Mesenchymal stem cell (in vitro differentiated cells and primary cell): ENCODE results near the gene CACNA1I.

Experiments used
- DNase-seq: peaks from one replicate; pipeline ENCODE4 v3.0.0-alpha.2; 2013
- H2AFZ ChIP-seq: one replicate; pipeline ENCODE4 v1.6.1; 2013; ENCODE audit warnings: low read depth, mild to moderate bottlenecking, control low read depth, inconsistent platforms, low read length, moderate library complexity
- H2AK5ac ChIP-seq: 2 replicates; pipeline ENCODE4 v1.6.1; 2013; ENCODE audit warnings: low read length, moderate library complexity, mild to moderate bottlenecking, inconsistent platforms; ENCODE audit not compliant: severe bottlenecking
- H2BK120ac ChIP-seq: one replicate; pipeline ENCODE4 v1.6.1; 2013; ENCODE audit warnings: low read depth, mild to moderate bottlenecking, inconsistent platforms, low read length, moderate library complexity
- H2BK12ac ChIP-seq, 2 experiments: one replicate each; pipeline ENCODE4 v1.6.1; 2013; ENCODE audit warnings: inconsistent platforms in 2 of 2, low read length in 2 of 2, mild to moderate bottlenecking in 2 of 2, moderate library complexity in 2 of 2, control low read depth in 1 of 2
- H2BK15ac ChIP-seq: one replicate; pipeline ENCODE4 v1.6.1; 2013; ENCODE audit warnings: mild to moderate bottlenecking, low read depth, inconsistent platforms; ENCODE audit not compliant: poor library complexity, severe bottlenecking
- H2BK5ac ChIP-seq: 2 replicates; pipeline ENCODE4 v1.6.1; 2013; ENCODE audit warnings: low read depth, mild to moderate bottlenecking, low read length, control low read depth, inconsistent platforms; ENCODE audit not compliant: poor library complexity, severe bottlenecking
- H3K14ac ChIP-seq, 2 experiments: one replicate each; pipeline ENCODE4 v1.6.1; 2013; ENCODE audit warnings: inconsistent platforms in 2 of 2, low read length in 2 of 2, control low read depth in 1 of 2, mild to moderate bottlenecking in 1 of 2, moderate library complexity in 1 of 2
- H3K18ac ChIP-seq, 2 experiments: one replicate each; pipeline ENCODE4 v1.6.1; 2013; ENCODE audit warnings: inconsistent platforms in 2 of 2, low read length in 2 of 2, control low read depth in 1 of 2, low read depth in 1 of 2, mild to moderate bottlenecking in 1 of 2
- H3K23ac ChIP-seq, 2 experiments: one replicate each; pipeline ENCODE4 v1.6.1; 2013; ENCODE audit warnings: inconsistent platforms in 2 of 2, low read length in 2 of 2, mild to moderate bottlenecking in 2 of 2, moderate library complexity in 2 of 2, control low read depth in 1 of 2
- H3K27ac ChIP-seq: 2 replicates; pipeline ENCODE4 v1.5.1; 2013; ENCODE audit warnings: mild to moderate bottlenecking, moderate library complexity, low read length, control low read depth, inconsistent platforms; ENCODE audit not compliant: poor library complexity, severe bottlenecking
- H3K27me3 ChIP-seq, 2 experiments: 2 replicates each; pipeline versions ENCODE4 v1.6.1 to v1.7.0; 2013; ENCODE audit warnings: low read length in 2 of 2, mild to moderate bottlenecking in 2 of 2, moderate library complexity in 2 of 2, control low read depth in 1 of 2, inconsistent platforms in 1 of 2; ENCODE audit not compliant: control insufficient read depth in 1 of 2, insufficient read depth in 1 of 2
- H3K36me3 ChIP-seq, 2 experiments: 2 replicates each; pipeline versions ENCODE4 v1.6.1 to v1.7.0; 2013; ENCODE audit warnings: low read length in 2 of 2, control low read depth in 1 of 2, inconsistent platforms in 1 of 2, low read depth in 1 of 2, mild to moderate bottlenecking in 1 of 2; ENCODE audit not compliant: insufficient read depth in 2 of 2, control insufficient read depth in 1 of 2
- H3K4ac ChIP-seq, 2 experiments: one replicate each; pipeline ENCODE4 v1.6.1; 2013; ENCODE audit warnings: inconsistent platforms in 2 of 2, low read length in 2 of 2, mild to moderate bottlenecking in 2 of 2, moderate library complexity in 2 of 2, control low read depth in 1 of 2, low read depth in 1 of 2
- H3K4me1 ChIP-seq: 2 replicates; pipeline ENCODE4 v1.6.1; 2013; ENCODE audit warnings: low read depth, low read length, control low read depth; ENCODE audit not compliant: control insufficient read depth, insufficient read depth
- H3K4me2 ChIP-seq: 2 replicates; pipeline ENCODE4 v1.6.1; 2013; ENCODE audit warnings: low read length, mild to moderate bottlenecking, inconsistent platforms; ENCODE audit not compliant: poor library complexity, severe bottlenecking
- H3K4me3 ChIP-seq, 2 experiments: 2 replicates each; pipeline versions ENCODE4 v1.5.1 to v1.7.0; 2013; ENCODE audit warnings: low read length in 2 of 2, mild to moderate bottlenecking in 2 of 2, control low read depth in 1 of 2, low read depth in 1 of 2; ENCODE audit not compliant: insufficient read depth in 1 of 2
- H3K79me1 ChIP-seq: replicated peaks from 2 replicates; pipeline ENCODE4 v1.6.1; 2013; ENCODE audit warnings: mild to moderate bottlenecking, control low read depth, low read length, inconsistent platforms; ENCODE audit not compliant: poor library complexity, severe bottlenecking
- H3K9ac ChIP-seq: 2 replicates; pipeline ENCODE4 v1.7.0; 2013; ENCODE audit warnings: mild to moderate bottlenecking, low read length, moderate library complexity
- H3K9me3 ChIP-seq: 2 replicates; pipeline ENCODE4 v1.7.0; 2013; ENCODE audit warnings: mild to moderate bottlenecking, low read length; ENCODE audit not compliant: control insufficient read depth
- H4K8ac ChIP-seq: one replicate; pipeline ENCODE4 v1.6.1; 2013; ENCODE audit warnings: inconsistent platforms, mild to moderate bottlenecking, low read length, moderate library complexity
- H4K91ac ChIP-seq: one replicate; pipeline ENCODE4 v1.6.1; 2013; ENCODE audit warnings: mild to moderate bottlenecking, low read length, inconsistent platforms
- WGBS: methylation state at CpG from one replicate; pipeline ENCODE4 v1.1.7; 2013; ENCODE audit warnings: mixed read lengths; 5-methylcytosine and 5-hydroxymethylcytosine counted together

The CACNA1I gene

DNA sequence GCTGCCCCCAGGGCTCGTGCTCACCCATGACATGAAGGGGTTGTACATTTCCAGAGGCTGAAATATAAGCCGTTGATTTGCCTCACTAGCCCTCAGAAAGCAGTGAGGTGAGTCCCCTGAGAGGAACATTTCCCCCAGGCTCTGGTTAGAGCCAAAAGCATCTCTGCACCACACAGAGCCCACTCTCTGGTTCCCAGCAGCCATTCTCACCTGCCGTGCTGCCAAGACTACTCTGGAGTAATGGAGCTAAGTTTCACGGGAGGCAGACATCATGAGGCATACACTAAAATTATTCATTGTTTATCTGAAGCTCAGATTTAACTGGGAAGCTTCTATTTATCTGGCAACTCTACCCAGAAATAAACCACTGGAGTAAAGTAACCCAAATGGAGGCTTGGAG is 40.8 kb downstream of the CACNA1I start:
- no peak overlapping the region for H2BK5ac ChIP-seq
- H3K4ac ChIP-seq, result no peak overlapping the region
- no peak overlapping the region for H3K27ac ChIP-seq
- H4K8ac ChIP-seq, result no peak overlapping the region
- no peaks in the 10 kb centered on the region for H3K36me3 ChIP-seq
- no peak overlapping the region for H3K18ac ChIP-seq
- H2BK15ac ChIP-seq, result no peak overlapping the region
- H3K4me2 ChIP-seq, result no peak overlapping the region
- WGBS, result 83% methylated on average over 2 of the region's 4 CpGs
- peaks cover 62 to 83% of the 10 kb centered on the region in 2 experiments for H3K27me3 ChIP-seq
- H2BK120ac ChIP-seq, result no peak overlapping the region
- no peak overlapping the region for H3K9ac ChIP-seq
- H3K23ac ChIP-seq, result no peak overlapping the region
- H3K9me3 ChIP-seq, result peaks cover 17% of the 10 kb centered on the region
- H3K4me3 ChIP-seq, result no peak overlapping the region
- DNase-seq, result no peak
- H3K79me1 ChIP-seq, result no peaks in the 10 kb centered on the region
- H2AFZ ChIP-seq, result no peak overlapping the region
- no peak overlapping the region for H3K14ac ChIP-seq
- no peaks in the 10 kb centered on the region for H3K4me1 ChIP-seq
- H4K91ac ChIP-seq, result no peak overlapping the region
- no peak overlapping the region for H2AK5ac ChIP-seq
- no peak overlapping the region for H2BK12ac ChIP-seq

DNA sequence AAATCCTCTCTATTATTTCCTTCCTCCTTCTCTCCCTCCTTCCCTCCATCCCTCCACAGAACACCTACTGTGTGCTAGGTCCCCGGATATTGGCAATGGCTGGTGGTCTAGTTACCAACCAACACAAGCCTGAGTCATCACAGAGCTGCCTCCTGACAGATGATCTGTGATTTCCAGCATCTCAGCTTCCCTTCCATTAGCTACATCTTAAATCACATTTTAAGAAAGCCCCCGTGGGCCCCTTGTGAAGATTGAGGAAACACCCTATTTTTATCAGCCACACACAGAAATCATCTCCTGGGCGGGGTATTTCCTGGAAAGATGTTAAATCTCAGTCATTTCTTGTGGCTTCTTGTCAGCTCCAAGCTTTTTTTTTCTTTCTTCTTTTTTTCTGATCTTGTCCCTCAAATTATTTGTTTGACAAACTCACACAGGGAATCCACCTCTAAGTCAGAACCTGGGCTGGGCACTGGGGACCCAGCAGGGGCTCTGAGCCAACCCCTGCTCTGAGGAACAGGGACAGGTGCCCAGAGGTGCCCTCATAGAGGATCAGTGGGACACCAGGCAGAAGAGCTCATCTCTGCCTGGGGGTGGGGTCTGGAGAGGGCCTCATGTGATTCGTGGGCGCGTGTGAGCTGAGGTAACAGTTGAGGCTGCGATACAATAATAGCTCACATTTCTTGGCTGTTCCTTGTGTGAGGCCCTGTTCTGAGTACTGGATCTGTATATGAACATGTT is 42.4 kb downstream of the CACNA1I start:
- Histone ChIP-seq H3K4me3 (no peak overlapping the region), H2BK5ac (no peak overlapping the region), H3K9me3 (peaks cover 17% of the 10 kb centered on the region), H2BK15ac (no peak overlapping the region), H2AK5ac (no peak overlapping the region), H4K8ac (no peak overlapping the region), H2AFZ (no peak overlapping the region), H2BK12ac (no peak overlapping the region), H3K18ac (no peak overlapping the region), H3K14ac (no peak overlapping the region), H2BK120ac (no peak overlapping the region), H3K23ac (no peak overlapping the region), H3K9ac (no peak overlapping the region), H3K4me2 (no peak overlapping the region), H3K4me1 (peaks cover 1% of the 10 kb centered on the region), H3K79me1 (no peaks in the 10 kb centered on the region), H3K4ac (no peak overlapping the region), H3K36me3 (no peaks in the 10 kb centered on the region), H3K27me3 (peaks cover 64 to 81% of the 10 kb centered on the region in 2 experiments), H4K91ac (peak overlapping the region; percentile 58), H3K27ac (no peak overlapping the region)
- 78% methylated on average over 7 of the region's 7 CpGs for WGBS
- DNase-seq, result no peak

DNA sequence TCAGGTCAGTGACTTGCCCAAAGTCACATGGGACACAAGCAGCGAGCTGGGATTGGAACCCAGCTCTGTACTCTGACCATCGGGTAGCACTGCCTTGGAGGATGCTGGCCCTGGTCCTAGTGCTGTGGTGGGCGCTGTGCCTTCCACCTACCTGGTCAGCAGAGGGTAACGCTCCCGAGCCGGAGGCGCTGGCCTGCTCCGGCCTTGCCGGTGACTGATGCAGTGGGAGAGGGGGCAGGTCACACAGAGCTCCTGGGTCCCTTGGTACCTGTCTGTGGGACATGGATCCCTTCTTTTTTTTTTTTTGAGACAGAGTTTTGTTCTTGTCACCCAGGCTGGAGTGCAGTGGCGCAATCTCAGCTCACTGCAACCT is 43.0 kb downstream of the CACNA1I start:
- peaks cover 63 to 81% of the 10 kb centered on the region in 2 experiments for H3K27me3 ChIP-seq
- no peak overlapping the region for H2BK15ac ChIP-seq
- 91% methylated on average over 10 of the region's 10 CpGs for WGBS
- H2AK5ac ChIP-seq, result no peak overlapping the region
- H3K27ac ChIP-seq, result no peak overlapping the region
- H3K9ac ChIP-seq, result no peak overlapping the region
- H2AFZ ChIP-seq, result no peak overlapping the region
- peaks cover 5% of the 10 kb centered on the region for H3K4me1 ChIP-seq
- H3K79me1 ChIP-seq, result no peaks in the 10 kb centered on the region
- H3K14ac ChIP-seq, result no peak overlapping the region
- no peak overlapping the region for H3K4ac ChIP-seq
- H3K4me3 ChIP-seq, result no peak overlapping the region
- H4K91ac ChIP-seq, result peak overlapping the region; percentile 58
- no peak overlapping the region for H3K4me2 ChIP-seq
- peaks cover 17% of the 10 kb centered on the region for H3K9me3 ChIP-seq
- H4K8ac ChIP-seq, result no peak overlapping the region
- H3K23ac ChIP-seq, result no peak overlapping the region
- H2BK120ac ChIP-seq, result no peak overlapping the region
- DNase-seq, result no peak
- no peak overlapping the region for H3K18ac ChIP-seq
- no peaks in the 10 kb centered on the region for H3K36me3 ChIP-seq
- no peak overlapping the region for H2BK5ac ChIP-seq
- H2BK12ac ChIP-seq, result no peak overlapping the region

DNA sequence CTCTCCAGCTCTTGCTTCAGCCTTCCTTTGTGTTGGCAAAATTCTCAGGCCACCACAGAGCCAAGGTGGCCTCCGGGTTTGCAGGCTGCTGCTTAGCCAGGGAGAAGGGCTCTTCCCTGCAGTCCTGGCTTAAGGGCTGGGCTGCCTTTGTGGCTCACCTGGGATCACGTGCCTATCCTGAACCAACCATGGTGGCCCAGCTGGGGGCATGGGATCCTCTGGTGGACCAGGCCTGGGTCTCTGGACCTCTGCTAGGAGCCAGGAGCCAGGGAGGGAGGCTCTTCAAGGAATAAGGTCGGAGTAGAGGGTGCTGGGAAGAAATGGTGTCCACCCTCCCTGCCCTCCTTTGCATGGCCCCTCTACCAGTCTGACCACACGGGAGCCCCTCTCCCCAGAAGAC is 43.9 kb downstream of the CACNA1I start:
- Histone ChIP-seq H3K23ac (no peak overlapping the region), H3K27ac (no peak overlapping the region), H4K91ac (no peak overlapping the region), H3K14ac (no peak overlapping the region), H2BK5ac (no peak overlapping the region), H3K18ac (no peak overlapping the region), H3K4me3 (no peak overlapping the region), H3K4me1 (peaks cover 5% of the 10 kb centered on the region), H2AK5ac (no peak overlapping the region), H3K9ac (no peak overlapping the region), H2BK15ac (no peak overlapping the region), H3K9me3 (peaks cover 17% of the 10 kb centered on the region), H2BK120ac (no peak overlapping the region), H3K4ac (no peak overlapping the region), H2BK12ac (no peak overlapping the region), H3K36me3 (no peaks in the 10 kb centered on the region), H3K79me1 (no peaks in the 10 kb centered on the region), H2AFZ (no peak overlapping the region), H3K27me3 (peaks cover 62 to 80% of the 10 kb centered on the region in 2 experiments), H3K4me2 (no peak overlapping the region), H4K8ac (no peak overlapping the region)
- 86% methylated on average over 4 of the region's 4 CpGs for WGBS
- DNase-seq, result no peak
